DND-41 (cell line): Measurements from ENCODE around the gene POLR1G.

Experiments
- CTCF ChIP-seq: IDR thresholded peaks from 2 replicates; pipeline ENCODE4 v1.5.1; 2012; ENCODE audit warnings: borderline replicate concordance, low read length, moderate library complexity, mild to moderate bottlenecking; ENCODE audit not compliant: poor library complexity, severe bottlenecking; ENCODE audit errors: extremely low read depth
- EZH2 ChIP-seq: IDR thresholded peaks from 3 replicates; pipeline ENCODE4 v1.6.1; 2012; ENCODE audit warnings: borderline replicate concordance, low read depth, mild to moderate bottlenecking, moderate library complexity, low read length, inconsistent platforms; ENCODE audit not compliant: severe bottlenecking

- TF ChIP-seq CTCF (no peak), EZH2 (no peak)
Measured at GRCh38 chr19:45450012-45450333, 43.5 kb downstream of the POLR1G start.
